Osteoblast (primary cell): ENCODE measurements around the gene DIP2B. TPM values are rescaled to one million over a fixed set of nuclear protein-coding genes. Genes with fewer than 3 reads are reported as not detected.

ENCODE experiments used
- DNase-seq: peaks from one replicate; pipeline ENCODE4 v3.0.0; 2011; ENCODE audit warnings: low spot score, mixed read lengths; ENCODE audit not compliant: insufficient read length; ENCODE audit errors: missing footprints
- H2AFZ ChIP-seq: 2 replicates; pipeline ENCODE4 v1.6.0; 2011; ENCODE audit warnings: mild to moderate bottlenecking, low read length
- H3K27ac ChIP-seq: 2 replicates; pipeline ENCODE4 v1.5.1; 2011; ENCODE audit warnings: mild to moderate bottlenecking, low read depth, low read length, moderate library complexity
- H3K27me3 ChIP-seq: 2 replicates; pipeline ENCODE4 v1.6.0; 2012; ENCODE audit warnings: mild to moderate bottlenecking, control low read depth, inconsistent platforms, low read length, moderate library complexity; ENCODE audit not compliant: insufficient read depth
- H3K36me3 ChIP-seq: 2 replicates; pipeline ENCODE4 v1.5.1; 2011; ENCODE audit warnings: mild to moderate bottlenecking, low read length, control low read depth, moderate library complexity; ENCODE audit not compliant: insufficient read depth
- H3K4me1 ChIP-seq: 2 replicates; pipeline ENCODE4 v1.5.1; 2011; ENCODE audit warnings: mild to moderate bottlenecking, low read length, control low read depth, moderate library complexity; ENCODE audit not compliant: insufficient read depth
- H3K4me2 ChIP-seq: 2 replicates; pipeline ENCODE4 v1.6.0; 2011; ENCODE audit warnings: mild to moderate bottlenecking, low read length; ENCODE audit not compliant: insufficient read depth
- H3K4me3 ChIP-seq: fragments of 200-600 bp; sonication (generic); 3 replicates; pipeline ENCODE4 v1.5.1; 2012; ENCODE audit warnings: mild to moderate bottlenecking, low read length, inconsistent platforms; ENCODE audit not compliant: insufficient read depth
- H3K79me2 ChIP-seq: 2 replicates; pipeline ENCODE4 v1.6.0; 2012; ENCODE audit warnings: mild to moderate bottlenecking, low read length, control low read depth, inconsistent platforms; ENCODE audit not compliant: insufficient read depth
- H3K9me3 ChIP-seq: 2 replicates; pipeline ENCODE4 v1.5.1; 2011; ENCODE audit warnings: low read depth, low read length, control low read depth
- H4K20me1 ChIP-seq: 2 replicates; pipeline ENCODE4 v1.6.0; 2012; ENCODE audit warnings: mild to moderate bottlenecking, low read length, control low read depth; ENCODE audit not compliant: insufficient read depth
- CTCF ChIP-seq: IDR thresholded peaks from 2 replicates; pipeline ENCODE4 v1.5.1; 2011; ENCODE audit warnings: mild to moderate bottlenecking, low read depth, low read length, moderate library complexity; ENCODE audit errors: extremely low read depth
- total RNA-seq: library from RNA; depleted of rRNA; stranded (reverse); fragments of >200 nt; gene quantifications from 2 replicates; pipeline ENCODE4 v1.2.3, GENCODE V29; 2012

The DIP2B gene
- total RNA-seq, 1 donor, result 28.2 TPM

- H3K9me3 ChIP-seq, result no peaks in the 10 kb centered on the region
- H3K4me3 ChIP-seq, result no peak overlapping the region
- TF ChIP-seq CTCF, result no peak
- no peaks in the 10 kb centered on the region for H3K79me2 ChIP-seq
- H3K27me3 ChIP-seq, result no peaks in the 10 kb centered on the region
- H3K27ac ChIP-seq, result no peak overlapping the region
- no peak overlapping the region for H3K4me2 ChIP-seq
- no peaks in the 10 kb centered on the region for H3K4me1 ChIP-seq
- peaks cover 14% of the 10 kb centered on the region for H3K36me3 ChIP-seq
- H4K20me1 ChIP-seq, result no peaks in the 10 kb centered on the region
- no peak overlapping the region for H2AFZ ChIP-seq
- no peak for DNase-seq
Observed at GRCh38 chr12:50707396-50707795, 202.6 kb downstream of the DIP2B start.

- no peaks in the 10 kb centered on the region for H4K20me1 ChIP-seq
- H3K4me3 ChIP-seq, result no peak overlapping the region
- H2AFZ ChIP-seq, result no peak overlapping the region
- DNase-seq, result no peak
- no peaks in the 10 kb centered on the region for H3K27me3 ChIP-seq
- no peaks in the 10 kb centered on the region for H3K9me3 ChIP-seq
- peaks cover 14% of the 10 kb centered on the region for H3K36me3 ChIP-seq
- H3K79me2 ChIP-seq, result no peaks in the 10 kb centered on the region
- H3K27ac ChIP-seq, result no peak overlapping the region
- no peak overlapping the region for H3K4me2 ChIP-seq
- TF ChIP-seq CTCF, result no peak
- H3K4me1 ChIP-seq, result no peaks in the 10 kb centered on the region
Observed at GRCh38 chr12:50708631-50709030, 203.8 kb downstream of the DIP2B start.

GRCh38 chr12:50711121-50711520 lies 206.3 kb downstream of the DIP2B start:
- Histone ChIP-seq H3K4me2 (no peak overlapping the region), H2AFZ (no peak overlapping the region), H3K27me3 (no peaks in the 10 kb centered on the region), H3K36me3 (peaks cover 15% of the 10 kb centered on the region), H3K27ac (no peak overlapping the region), H3K4me3 (no peak overlapping the region), H4K20me1 (no peaks in the 10 kb centered on the region), H3K9me3 (no peaks in the 10 kb centered on the region), H3K4me1 (no peaks in the 10 kb centered on the region), H3K79me2 (no peaks in the 10 kb centered on the region)
- no peak for TF ChIP-seq CTCF
- no peak for DNase-seq

- no peaks in the 10 kb centered on the region for H3K4me1 ChIP-seq
- no peak for TF ChIP-seq CTCF
- H3K9me3 ChIP-seq, result no peaks in the 10 kb centered on the region
- peaks cover 19% of the 10 kb centered on the region for H3K36me3 ChIP-seq
- H3K79me2 ChIP-seq, result no peaks in the 10 kb centered on the region
- no peak overlapping the region for H3K4me3 ChIP-seq
- H3K27me3 ChIP-seq, result no peaks in the 10 kb centered on the region
- no peak overlapping the region for H3K4me2 ChIP-seq
- H3K27ac ChIP-seq, result no peak overlapping the region
- no peak overlapping the region for H2AFZ ChIP-seq
- no peaks in the 10 kb centered on the region for H4K20me1 ChIP-seq
- DNase-seq, result no peak
Observed at GRCh38 chr12:50715174-50715573, 210.4 kb downstream of the DIP2B start.
